HFFc6 (cell line): ENCODE data around the gene MAPK6. TPM values are rescaled to one million over a fixed set of nuclear protein-coding genes. Genes with fewer than 3 reads are reported as not detected.

Source experiments
- DNase-seq: peaks from one replicate; pipeline ENCODE4 v3.0.0-alpha.2; 2018
- H3K27ac Mint-ChIP-seq: 2 replicates; pipeline ENCODE4 v1.8.0; 2020; ENCODE audit warnings: mild to moderate bottlenecking, mixed read lengths
- H3K27me3 Mint-ChIP-seq: 2 replicates; pipeline ENCODE4 v1.8.0; 2021; ENCODE audit warnings: mild to moderate bottlenecking, moderate library complexity, mixed read lengths; ENCODE audit not compliant: insufficient read depth
- H3K36me3 Mint-ChIP-seq: 2 replicates; pipeline ENCODE4 v1.8.0; 2021; ENCODE audit warnings: low read depth, mixed read lengths
- H3K4me1 Mint-ChIP-seq: 2 replicates; pipeline ENCODE4 v1.8.0; 2020; ENCODE audit warnings: low read depth, mixed read lengths
- H3K4me3 Mint-ChIP-seq: 2 replicates; pipeline ENCODE4 v1.8.0; 2020; ENCODE audit warnings: mild to moderate bottlenecking, moderate library complexity, mixed read lengths
- H3K9me3 Mint-ChIP-seq: 2 replicates; pipeline ENCODE4 v1.8.0; 2020; ENCODE audit warnings: mild to moderate bottlenecking, mixed read lengths
- CTCF ChIP-seq: fragments of 200-600 bp; sonication (generic); IDR thresholded peaks from 2 replicates; pipeline ENCODE4 v1.5.0; 2021; ENCODE audit warnings: antibody characterized with exemption, mild to moderate bottlenecking
- total RNA-seq, 6 experiments: library from RNA; stranded (reverse); fragmentation: NEBNext Ultra II Directional; extraction: Animal tissue kit (Norgen Biotek cat#: 25700); gene quantifications; 2 replicates in 1 of 6; 3 replicates in 5 of 6; pipeline ENCODE4 v1.2.3, GENCODE V29; 2021

Gene MAPK6
- total RNA-seq, 6 experiments from 2014 or later, result 43.0 to 61.9 (median 54.6) TPM

GRCh38 chr15:52101542-52102323, 82.7 kb downstream of the MAPK6 start:
- peaks cover 42% of the 10 kb centered on the region for H3K4me1 Mint-ChIP-seq
- peaks cover 3% of the 10 kb centered on the region for H3K36me3 Mint-ChIP-seq
- H3K27ac Mint-ChIP-seq, result peak overlapping the region; percentile 85
- H3K27me3 Mint-ChIP-seq, result no peaks in the 10 kb centered on the region; the same call in 1 of the 2 replicates
- no peaks in the 10 kb centered on the region for H3K9me3 Mint-ChIP-seq
- TF ChIP-seq CTCF, result no peak
- H3K4me3 Mint-ChIP-seq, result peak overlapping the region; percentile 27; the same call in 1 of the 2 replicates
- DNase-seq, result no peak

- H3K27me3 Mint-ChIP-seq, result no peaks in the 10 kb centered on the region; the same call in 1 of the 2 replicates
- H3K4me3 Mint-ChIP-seq, result peak overlapping the region; percentile 27; the same call in 1 of the 2 replicates
- DNase-seq, result peak; percentile 75
- no peaks in the 10 kb centered on the region for H3K9me3 Mint-ChIP-seq
- H3K36me3 Mint-ChIP-seq, result peaks cover 3% of the 10 kb centered on the region
- peak overlapping the region; percentile 85 for H3K27ac Mint-ChIP-seq
- peaks cover 38% of the 10 kb centered on the region for H3K4me1 Mint-ChIP-seq
- TF ChIP-seq CTCF, result no peak
Observed at GRCh38 chr15:52102463-52102862, 83.4 kb downstream of the MAPK6 start.

GRCh38 chr15:52103217-52104207, 84.5 kb downstream of the MAPK6 start:
- peaks cover 38% of the 10 kb centered on the region; the same call in 1 of the 2 replicates for H3K4me1 Mint-ChIP-seq
- H3K27me3 Mint-ChIP-seq, result peaks cover 3% of the 10 kb centered on the region
- H3K4me3 Mint-ChIP-seq, result peak overlapping the region; percentile 54
- DNase-seq, result peak; percentile 93
- H3K36me3 Mint-ChIP-seq, result peaks cover 3% of the 10 kb centered on the region
- peak overlapping the region; percentile 85 for H3K27ac Mint-ChIP-seq
- no peaks in the 10 kb centered on the region for H3K9me3 Mint-ChIP-seq
- no peak for TF ChIP-seq CTCF

- no peak overlapping the region for H3K4me3 Mint-ChIP-seq
- DNase-seq, result no peak
Observed at GRCh38 chr15:52104532-52105004, 85.5 kb downstream of the MAPK6 start.

More at GRCh38 chr15:52104532-52105004, 85.5 kb downstream of the MAPK6 start:
- Mint-ChIP-seq H3K27ac (peak overlapping the region; percentile 85), H3K36me3 (peaks cover 3% of the 10 kb centered on the region), H3K4me1 (peaks cover 38% of the 10 kb centered on the region; the same call in 1 of the 2 replicates), H3K9me3 (no peaks in the 10 kb centered on the region), H3K27me3 (peaks cover 3% of the 10 kb centered on the region)
- no peak for TF ChIP-seq CTCF
